GM18907 (cell line): ENCODE data around the gene MUC15.

Source experiments
- ATAC-seq: cut with Tn5 transposase; IDR thresholded peaks from one replicate; pipeline ENCODE4 v1.9.1; 2021; ENCODE audit warnings: mild to moderate bottlenecking, moderate library complexity; ENCODE audit not compliant: unreplicated experiment

The MUC15 gene

GRCh38 chr11:26575946-26576345 lies 3.9 kb upstream of the MUC15 start:
- ATAC-seq = no peak

DNA sequence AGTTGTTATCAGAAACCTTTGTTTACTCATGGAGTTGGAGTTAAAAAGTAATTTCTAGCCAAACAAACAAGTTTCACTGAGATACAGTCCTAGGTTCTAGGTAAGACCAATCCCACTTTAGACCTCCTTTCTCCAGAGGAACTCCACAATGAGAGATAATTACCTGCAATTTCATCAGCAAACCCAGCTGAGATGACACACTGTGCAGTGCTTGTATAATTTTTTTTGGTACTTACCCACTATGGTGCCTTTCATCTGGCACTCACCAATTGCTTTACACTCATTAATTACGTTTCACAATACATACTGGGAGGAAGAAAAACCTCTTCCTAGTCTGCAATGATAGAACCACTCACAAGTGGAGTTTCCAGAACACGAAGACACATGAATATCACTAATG lies 1.8 kb upstream of the MUC15 start:
- ATAC-seq = no peak

DNA sequence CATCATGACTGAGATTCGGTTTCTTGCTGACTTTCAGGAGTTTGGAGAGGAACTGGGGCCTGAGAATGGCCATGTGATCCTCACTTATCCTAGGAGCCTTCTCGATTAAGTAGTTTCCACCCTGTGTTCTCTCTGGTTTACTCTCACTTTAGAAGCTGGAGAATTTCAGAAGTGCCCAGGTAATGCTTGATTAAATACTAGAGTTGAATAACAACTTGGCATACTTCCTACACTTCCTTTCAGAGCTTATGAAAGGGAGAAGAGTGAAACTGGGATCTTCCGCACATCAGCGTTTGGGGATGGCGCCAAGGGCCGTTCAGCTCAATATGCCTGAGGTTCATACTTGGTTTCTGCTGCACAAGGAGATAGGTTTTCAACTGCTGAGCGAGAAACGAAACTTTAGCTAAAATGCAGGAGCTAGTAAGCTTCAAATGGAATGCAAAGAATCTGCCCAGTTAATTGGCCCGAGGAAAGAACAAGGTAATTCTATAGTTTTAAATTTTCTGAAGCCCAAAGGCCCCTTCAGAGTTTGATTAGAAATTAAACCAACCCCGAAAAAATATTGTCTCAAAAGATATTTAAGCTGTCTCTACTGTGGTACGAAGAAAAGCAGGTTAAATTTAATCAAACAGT lies 823 bp upstream of the MUC15 start:
- no peak for ATAC-seq

GRCh38 chr11:26569646-26570045 lies 2.4 kb downstream of the MUC15 start:
- ATAC-seq = no peak

- no peak for ATAC-seq
Observed at GRCh38 chr11:26558190-26558589, 13.9 kb downstream of the MUC15 start.

- no peak for ATAC-seq
Observed at GRCh38 chr11:26557666-26558065, 14.4 kb downstream of the MUC15 start.

DNA sequence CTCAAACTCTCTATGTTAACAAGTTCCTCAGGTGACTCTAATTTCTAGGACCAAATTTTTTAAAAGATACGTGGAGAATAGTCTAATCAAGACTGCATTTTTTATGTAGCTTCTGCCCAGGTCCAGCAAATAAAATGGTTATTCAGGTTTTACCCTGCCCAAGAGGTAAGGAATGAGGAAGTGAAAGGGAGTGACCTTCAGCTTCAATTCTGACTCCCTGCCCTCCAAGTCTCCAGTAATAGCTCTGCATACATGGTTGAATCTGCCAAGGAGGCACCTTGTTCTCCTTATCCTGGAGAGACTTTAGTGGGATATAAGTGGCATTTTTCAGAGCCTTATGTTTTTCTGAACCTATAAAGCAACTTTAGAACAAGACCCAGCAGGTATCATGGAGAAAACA lies 15.5 kb downstream of the MUC15 start:
- no peak for ATAC-seq

GRCh38 chr11:26554455-26554854 lies 17.6 kb downstream of the MUC15 start:
- no peak for ATAC-seq

DNA sequence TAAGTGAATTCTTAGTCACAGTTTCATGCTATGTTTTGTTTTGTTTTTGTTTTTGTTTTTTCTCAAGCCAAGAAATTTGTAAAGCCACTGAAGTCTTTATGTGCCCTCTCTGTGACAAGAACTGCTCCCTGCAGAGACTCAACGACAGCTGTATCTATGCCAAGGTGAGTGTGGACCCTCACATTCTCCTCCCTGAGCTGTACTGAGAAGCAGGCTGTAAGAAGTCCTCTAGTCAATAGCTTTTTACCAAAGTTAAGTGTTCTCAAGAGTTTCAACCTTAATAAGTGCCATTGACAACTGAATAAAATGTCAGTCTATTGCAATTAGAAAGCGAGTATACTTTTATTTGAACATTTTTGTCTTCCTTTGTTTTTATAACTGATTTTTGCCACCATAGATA lies 18.9 kb downstream of the MUC15 start:
- no peak for ATAC-seq

DNA sequence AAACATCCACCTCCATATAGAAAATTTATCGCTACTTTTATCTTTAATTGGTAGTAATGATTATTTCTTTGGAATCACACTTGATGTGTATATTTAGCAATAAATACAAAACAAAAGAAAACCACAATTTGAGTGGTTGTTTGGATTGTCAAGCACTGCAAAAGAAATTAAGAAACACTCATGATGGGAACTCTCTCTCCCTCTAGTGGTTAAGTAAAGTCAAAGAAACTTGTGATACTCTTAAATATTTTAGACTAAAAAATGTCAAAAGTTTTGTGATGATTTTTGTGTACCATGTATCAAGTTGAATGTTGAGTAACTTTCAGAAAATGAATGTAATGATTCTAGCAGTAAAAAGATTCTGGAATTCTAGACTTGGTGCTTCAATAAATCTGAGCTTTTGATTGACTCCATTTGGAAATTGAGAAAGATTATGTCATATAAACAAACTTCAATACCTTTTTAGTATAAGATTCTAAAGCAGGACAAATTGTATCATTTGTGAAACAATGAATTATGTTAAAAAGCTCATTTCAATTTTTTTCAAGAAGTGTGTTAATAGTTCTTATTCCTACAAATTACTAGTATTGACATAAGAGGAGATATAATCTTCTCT lies 20.8 kb downstream of the MUC15 start:
- no peak for ATAC-seq

DNA sequence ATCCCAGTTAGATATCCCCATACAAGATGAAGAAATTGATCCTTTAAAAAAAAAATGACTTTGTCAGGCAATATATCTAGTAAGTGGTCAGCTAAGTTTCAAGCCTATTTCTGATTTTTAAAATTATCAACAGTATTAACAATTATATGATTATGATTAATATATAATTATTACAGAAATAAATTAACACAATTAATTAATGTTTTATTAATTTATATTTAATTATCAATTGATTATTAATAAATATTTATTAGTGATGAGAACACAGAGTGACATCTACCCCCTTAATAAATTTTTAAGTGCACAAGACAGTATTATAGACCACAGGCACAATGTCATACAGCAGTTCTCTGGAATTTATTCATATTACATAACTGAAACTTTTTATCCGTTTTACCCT lies 22.0 kb downstream of the MUC15 start:
- no peak for ATAC-seq

DNA sequence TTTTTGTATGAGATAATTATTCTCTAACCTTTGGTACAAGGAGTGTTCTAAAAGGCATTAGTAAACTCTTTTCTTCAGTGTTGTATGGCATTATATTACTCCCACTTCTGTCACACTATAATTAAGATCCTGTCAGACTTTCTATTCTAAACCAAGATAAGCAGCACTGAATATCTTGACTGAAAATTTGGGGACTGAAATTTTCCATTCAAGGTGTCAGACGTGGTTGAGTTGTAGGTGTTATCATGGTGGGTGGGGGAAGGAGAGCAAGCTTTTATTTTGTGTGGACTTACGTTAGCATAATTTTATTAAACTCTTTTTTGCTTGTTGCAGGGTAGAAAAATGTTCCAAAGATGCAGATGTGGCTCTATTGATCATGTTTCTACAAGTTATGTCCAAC lies 22.9 kb downstream of the MUC15 start:
- no peak for ATAC-seq

DNA sequence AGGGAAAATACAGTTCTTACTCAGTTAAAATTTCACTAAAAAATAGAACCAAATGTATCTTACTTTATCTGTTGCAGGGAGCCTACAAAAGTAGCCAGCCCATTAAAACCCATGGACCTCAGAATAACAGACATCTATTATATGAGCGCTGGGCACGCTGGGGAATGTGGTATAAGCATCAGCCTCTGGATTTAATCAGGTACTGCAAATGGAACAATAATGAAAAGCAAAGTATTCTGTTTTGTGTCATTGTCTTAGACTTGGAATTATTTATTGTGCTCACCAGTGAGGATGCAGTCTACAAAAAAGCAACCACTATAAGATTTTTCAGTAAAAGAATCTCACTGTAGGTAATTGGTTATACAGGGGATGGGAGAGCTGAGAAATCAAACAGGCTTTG lies 30.2 kb downstream of the MUC15 start:
- ATAC-seq = no peak

DNA sequence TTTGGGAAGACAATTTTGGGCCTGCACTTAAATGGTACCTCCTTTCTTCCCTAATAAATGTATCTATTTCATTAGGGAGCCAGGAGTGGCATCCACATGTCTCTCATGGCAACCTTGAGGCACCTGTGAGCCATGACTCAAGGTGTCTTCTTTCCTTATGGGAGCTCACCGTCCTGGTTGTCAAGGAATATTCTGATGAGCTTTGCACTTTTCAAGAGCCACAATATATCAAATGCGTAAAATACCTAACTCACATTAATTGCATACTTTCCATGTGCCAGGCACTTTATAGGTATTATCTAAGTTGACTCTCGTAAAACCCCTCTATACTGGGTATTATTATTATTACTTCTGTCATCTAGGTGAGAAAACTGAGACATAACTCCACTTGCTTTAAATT lies 32.5 kb downstream of the MUC15 start:
- ATAC-seq = no peak

- no peak for ATAC-seq
Observed at GRCh38 chr11:26537341-26537740, 34.7 kb downstream of the MUC15 start.

DNA sequence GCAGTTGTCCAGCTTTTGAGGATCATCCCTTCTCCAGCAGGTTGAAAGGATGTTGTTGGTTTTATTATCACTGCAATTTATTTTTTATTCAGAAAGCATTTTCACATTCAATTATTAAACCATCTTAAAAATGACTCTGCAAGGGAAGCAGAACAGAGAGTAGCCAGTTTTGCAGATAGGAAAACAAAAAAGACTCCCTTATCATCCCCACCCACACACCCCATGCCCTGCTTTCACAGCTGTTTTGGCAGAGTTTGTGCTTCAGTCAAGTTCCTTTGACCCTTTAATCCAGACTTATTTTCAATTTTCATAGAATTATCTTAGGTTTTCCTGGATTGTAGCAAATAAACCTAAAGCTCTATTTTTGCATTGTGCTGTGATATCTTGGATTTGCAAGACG lies 44.4 kb downstream of the MUC15 start:
- ATAC-seq = no peak

DNA sequence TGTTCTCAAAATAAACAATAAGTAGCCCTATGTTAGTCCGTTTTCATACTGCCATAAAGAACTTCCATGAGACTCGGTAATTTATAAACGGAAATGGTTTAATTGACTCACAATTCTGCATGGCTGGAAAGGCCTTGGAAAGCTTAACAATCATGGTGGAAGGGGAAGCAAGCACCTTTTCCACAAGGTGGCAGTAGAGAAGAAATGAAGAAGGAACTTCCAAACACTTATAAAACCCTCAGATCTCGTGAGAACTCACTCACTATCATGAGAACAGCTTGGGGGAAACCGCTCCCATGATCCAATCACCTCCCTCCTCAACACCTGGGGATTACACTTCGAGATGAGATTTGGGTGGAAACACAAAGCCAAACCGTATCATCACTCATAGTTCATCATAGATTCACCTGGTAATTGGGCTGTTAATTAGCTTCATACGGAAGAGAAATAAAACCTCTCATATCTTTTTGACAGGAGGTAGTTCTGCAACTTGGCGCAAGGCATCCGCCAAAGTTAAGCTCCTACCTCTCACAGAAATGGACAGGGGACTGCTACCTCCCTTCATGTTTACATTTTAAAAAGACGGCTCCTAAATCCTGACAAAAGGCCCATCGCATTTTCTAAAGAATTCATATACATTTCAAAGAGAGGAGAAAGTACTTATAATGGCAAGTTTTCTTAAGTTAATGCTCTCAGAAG lies 49.0 kb downstream of the MUC15 start:
- ATAC-seq = no peak

DNA sequence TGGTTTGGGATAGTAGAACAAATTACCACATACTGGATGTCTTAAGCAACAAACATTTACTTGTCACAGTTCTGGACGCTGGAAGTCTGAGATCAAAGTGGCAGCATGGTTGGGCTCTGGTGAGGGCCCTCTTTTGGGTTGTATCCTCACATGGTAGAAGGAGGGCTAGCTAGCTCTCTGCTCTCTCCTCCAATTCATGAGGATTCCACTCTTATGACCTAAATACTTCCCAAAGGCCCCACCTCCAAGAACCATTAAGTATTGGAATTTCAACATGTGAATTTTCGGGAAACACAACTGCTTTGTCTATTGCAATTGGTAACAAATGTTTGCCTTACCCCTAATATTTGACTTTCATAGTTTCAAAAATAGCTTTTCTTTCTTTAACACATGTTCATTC lies 52.6 kb downstream of the MUC15 start:
- ATAC-seq = no peak

- no peak for ATAC-seq
Observed at GRCh38 chr11:26512196-26512595, 59.9 kb downstream of the MUC15 start.

- no peak for ATAC-seq
Observed at GRCh38 chr11:26510756-26511155, 61.3 kb downstream of the MUC15 start.

GRCh38 chr11:26510164-26510563 lies 61.9 kb downstream of the MUC15 start:
- ATAC-seq = no peak
